HG03558 (cell line): ENCODE data around the gene ZBTB7C.

Experiments
- ATAC-seq: cut with Tn5 transposase; IDR thresholded peaks from one replicate; pipeline ENCODE4 v1.9.1; 2021; ENCODE audit warnings: moderate number of reproducible peaks; ENCODE audit not compliant: unreplicated experiment; ENCODE audit errors: extremely low read depth

Gene ZBTB7C

DNA sequence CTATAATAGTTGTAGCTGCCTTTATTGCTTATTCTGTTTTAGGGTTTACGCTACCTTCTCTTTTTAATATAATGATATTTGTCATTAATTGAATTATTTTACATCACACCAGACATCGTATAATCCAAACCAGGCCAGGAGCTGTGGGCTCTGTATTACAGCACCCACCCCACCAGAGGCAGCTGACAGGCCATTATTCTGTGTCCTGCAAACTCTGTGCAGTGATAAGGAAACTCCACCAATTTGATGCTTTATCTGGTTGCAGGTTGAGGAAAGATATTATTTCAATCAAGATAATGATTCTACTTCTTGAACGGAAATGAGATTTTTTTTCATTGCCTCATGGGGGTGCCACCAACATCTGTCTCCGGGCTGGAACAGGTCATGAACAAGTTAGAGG is 227.3 kb downstream of the ZBTB7C start:
- ATAC-seq, result no peak

DNA sequence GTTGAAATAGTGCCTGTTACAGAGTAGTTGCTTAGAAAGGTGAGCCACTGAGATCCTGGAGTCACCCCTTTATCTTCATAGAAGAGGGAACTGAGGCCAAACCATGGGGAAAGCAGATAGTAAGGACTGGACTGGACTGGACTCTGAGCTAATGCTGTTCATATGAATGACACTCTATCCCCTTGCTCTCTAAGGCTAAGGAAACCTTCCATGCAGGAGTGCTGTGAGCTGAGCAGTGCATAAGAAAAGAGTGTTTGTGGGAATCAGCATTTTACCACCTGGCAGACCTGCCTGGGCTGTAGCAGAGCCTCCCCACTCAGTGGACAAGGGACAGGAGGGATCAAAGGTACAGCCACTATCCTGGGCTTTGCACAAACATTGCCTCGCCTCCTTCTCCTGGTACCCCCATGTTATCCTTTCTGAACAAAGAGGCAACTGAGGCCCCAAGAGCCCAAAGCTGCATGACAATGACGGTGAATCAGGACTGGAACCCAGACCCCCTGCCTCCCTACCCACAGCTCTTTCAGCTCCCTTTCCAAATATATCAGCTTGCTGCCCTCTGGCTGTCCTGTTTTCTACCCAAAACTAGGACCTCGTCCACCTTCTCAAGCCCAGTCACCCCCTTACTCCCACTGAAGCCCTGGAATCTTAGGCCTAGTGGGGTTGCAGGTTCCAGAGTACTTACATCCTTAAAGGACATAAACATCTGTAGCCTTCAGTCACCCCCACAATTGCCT is 227.9 kb downstream of the ZBTB7C start:
- no peak for ATAC-seq

DNA sequence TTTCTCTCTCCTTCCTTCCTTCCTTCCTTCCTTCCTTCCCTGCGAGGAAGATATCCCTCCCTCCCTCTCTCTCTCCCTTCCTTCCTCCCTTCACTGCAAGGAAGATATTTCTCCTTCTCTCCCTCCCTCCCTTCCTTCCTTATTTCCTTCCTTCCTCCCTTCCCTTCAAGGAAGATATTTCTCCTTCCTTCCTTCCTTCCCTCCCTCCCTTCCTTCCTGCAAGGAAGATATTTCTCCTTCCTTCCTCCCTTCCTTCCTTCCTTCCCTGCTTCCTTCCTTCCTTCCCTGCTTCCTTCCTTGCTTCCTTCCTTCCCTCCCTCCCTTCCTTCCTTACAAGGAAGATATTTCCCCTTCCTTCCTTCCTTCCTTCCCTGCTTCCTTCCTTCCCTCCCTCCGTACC is 229.5 kb downstream of the ZBTB7C start:
- no peak for ATAC-seq

DNA sequence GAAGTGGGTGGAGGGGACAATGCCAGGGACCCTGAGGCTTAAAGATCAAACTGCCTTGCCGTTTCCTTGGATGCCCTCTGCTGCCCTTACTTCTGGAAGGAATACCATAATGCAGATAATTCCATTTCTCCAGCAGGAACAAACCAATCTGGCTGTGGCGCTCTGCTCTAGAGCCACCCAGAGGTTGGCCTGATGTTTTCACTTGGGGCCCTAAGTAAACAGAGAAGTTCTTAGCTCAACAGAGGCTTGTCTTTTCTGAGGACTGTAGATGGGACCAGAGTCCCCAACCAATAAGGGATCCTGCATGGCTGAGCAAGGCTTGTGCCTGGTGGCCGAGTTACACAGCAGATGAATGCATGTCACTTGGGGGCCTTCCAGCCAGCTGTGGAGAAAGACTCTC is 230.2 kb downstream of the ZBTB7C start:
- no peak for ATAC-seq

DNA sequence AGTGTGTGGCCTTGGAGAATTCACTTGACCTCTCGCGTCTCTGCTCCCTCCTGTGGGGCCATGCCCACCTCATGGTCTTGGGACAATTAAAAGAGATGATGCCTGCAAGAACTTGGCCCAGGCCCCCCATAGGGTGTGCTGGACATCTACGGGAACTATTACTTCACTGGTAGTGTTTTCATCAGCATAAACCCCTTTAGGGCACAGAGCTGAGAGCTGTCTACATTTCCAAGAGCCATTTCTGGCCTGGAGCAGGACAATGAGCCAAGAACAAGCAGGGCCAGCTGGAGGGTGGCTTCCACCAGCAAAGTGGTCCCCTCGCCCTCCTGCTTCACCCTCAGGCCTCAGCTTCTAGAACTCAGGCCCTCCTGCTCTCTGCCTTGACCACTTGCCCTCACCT is 232.3 kb downstream of the ZBTB7C start:
- no peak for ATAC-seq

DNA sequence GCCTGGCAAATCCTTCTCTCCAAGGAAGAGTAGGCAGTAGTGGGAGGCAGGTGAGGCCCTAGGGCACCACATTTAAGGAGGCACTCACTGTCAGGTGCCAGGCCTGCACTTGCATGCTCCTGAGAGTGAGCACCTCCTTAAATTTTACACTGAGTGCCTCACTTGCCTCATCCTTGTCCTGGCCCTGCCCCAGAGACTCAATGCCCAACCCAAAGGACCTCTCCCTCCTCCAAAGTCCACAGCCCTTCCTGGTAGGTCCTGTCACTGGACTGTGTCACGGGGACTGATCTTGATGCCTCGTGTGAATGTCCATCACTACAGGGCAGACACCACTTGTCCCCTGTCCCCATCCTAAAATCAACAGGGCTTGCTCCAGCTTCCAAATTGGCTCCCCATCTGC is 235.6 kb downstream of the ZBTB7C start:
- ATAC-seq, result no peak

DNA sequence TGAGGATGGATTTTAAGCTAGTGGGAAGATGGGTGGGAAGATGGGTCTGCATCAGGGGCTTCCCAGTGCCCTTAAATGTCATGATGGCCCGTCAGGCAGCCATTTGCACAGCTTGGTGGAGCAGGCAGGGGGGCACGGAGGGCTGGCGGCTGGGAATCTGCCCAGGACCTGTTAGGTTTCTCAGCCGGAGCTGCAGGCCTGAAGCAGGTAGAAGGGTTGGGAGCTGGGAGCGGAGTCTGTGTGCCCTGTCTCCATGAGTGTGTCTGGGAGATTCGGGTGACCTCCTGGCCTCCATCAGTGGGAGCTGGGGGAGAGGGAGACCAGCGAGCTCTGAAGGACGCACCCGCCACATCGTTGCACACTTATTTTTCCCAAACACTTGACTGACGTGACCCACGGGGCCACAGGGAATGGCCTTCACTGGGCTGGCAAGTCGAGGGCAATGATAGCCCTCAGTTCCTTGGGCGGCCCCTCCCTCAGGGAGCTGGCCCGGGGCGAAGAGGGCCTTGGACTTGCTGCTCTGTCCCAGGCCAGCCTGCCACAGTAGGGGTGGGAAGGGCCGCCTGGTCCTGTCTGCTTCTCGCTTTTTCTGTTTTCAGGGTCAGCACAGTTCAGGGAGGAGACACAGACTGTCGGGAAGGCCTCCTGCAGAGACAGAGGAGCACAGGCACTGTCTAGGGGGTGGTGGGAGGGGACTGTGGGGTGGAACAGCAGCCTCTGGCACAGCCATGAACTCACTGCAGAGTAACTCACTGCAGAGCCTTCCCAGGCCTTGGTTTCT is 236.8 kb downstream of the ZBTB7C start:
- ATAC-seq, result no peak

DNA sequence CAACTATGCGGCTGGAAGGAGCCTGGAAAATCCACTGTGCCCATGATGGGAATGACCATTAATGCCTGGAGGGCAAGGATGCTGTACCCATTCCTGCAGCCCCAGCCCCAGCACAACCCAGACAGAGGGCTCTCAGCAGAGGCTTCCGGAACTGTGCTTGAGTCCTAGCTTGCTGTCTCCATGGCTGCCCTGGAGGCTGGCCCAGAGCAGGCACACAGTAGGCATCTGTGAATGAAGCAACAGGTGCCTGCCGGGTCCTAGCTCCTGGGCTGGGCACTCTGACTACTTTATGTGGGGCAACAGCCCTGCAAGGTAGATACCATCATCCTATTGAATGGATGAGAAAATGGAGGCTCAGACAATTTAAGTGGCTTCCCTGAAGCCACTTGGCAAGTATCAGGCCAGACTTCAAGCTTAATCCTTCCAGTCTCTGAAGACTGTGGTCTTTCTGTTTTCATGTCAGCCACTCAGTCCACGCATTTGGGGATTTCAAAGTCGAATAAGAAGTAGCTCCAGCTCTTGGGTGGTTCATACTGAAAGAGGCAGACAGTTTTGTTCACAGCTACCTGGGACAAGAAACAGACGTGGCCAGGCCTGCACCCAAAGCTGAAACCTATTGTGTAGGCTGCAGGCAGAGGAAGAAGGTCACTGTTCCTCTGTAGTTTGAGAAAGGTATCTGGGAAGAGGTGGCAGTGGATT is 237.5 kb downstream of the ZBTB7C start:
- ATAC-seq, result no peak

DNA sequence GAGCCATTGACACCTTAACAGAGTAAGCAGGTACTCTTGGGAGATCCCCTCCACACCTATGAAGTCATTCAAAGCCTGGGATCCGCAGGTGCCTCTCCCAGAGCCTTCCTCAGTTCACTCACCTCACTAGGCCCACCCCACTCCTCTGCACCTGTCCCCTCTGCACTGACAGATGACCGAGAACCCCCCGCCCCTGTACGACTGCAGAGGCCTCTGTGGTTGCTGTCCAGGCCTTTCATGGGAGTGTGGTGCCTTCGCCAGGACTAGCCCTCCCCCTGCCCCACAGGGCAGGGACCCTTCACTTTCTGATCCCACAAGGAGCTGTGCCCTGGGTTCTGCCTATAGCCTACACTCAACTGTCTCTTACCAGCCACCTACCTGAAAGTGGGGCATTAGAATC is 238.5 kb downstream of the ZBTB7C start:
- ATAC-seq, result no peak

DNA sequence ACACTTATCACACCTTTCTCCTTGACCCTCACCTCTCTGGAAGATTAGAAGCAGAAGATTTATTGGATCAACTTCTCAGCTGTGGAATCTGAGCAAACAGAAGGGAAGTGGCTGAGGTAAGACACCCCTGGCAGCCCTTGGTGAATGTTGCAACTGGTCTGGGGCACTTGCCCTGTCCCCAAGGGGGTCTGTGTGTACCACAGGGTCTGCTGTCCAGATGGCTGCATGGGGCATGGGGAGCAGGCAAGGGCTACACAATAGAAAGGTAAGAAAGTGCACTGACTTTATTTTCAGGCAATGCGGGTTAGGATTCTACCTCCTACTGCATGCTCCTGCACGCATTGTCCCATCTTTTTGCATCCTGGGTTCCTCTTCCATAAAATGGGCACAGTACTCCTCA is 240.3 kb downstream of the ZBTB7C start:
- no peak for ATAC-seq

DNA sequence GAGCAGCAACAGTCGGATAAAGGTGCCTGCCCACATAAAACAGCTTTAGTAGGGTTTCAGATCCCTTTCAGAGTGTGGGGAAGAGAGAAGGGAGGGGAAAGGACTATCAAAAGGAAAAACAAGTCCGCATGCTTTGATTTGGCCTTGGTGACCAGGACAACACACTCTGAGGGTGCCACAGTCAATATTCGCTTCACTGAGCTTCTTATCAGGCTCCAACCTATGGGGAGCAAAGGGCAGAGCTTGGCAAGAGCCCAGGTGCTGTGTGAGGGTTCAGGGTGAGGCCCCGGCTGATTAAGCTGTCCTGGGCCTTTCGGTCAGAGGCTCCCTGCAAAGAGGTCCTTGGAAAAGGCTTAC is 241.3 kb downstream of the ZBTB7C start:
- ATAC-seq, result no peak

DNA sequence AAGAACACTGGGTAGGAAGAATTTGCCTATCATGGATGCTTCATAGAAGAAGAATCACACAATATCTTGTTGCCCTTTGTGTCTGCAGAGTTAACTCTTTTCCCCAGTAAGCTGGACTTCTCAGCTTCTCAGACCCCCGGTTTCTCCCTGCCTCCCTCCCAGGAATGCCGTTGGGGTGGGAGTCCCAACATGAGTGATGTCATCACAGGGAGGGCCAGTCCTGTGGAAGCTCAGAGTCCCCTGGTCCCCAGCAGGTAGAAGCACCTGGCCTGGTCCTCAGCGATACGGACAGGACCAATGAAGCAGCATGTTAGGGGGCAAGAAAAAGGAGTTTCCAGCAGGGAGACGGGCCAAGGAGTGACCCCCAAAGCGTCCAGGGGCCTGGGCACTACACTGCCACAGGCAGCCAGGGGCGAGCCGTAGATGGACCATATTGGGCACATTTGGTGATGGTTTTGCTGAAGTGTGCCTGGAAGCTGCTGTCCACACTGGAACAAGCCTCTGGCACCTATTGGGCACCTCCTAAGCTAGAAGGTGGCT is 242.8 kb downstream of the ZBTB7C start:
- ATAC-seq, result no peak

DNA sequence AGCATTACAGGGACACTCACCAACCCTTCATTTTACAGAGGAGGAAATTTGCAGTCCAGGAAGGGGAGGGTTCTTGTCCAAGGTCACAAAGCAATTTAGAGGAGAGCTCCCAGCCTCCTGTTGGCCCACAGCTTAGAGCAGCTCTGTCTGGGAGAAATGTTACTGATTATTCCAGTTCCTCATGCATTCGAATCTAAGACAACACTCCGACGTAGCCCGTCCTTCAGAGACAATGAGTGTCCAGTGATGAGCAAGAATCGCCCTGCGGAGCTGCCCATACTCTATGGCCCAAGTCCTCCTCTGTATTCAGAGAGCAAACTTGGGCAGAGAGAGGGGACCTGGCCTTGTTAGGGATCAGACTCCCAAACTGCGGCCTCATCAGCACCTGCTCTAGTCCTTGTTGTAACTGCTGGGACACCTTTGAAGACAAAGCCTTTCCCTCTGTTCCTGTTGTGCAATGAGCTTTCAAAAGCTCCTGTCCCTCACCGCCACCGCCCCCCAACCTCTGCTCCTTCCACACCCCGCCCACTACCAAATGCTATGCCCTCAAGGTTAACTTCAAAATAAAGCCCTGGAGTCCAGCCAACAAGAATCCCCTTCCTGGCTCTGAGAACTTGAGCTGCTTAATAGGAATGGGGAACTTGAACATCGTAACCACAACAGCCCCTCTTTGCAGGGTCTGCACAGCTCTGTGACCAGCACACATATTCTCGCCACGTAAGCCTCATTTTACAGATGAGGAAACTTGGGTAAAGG is 243.9 kb downstream of the ZBTB7C start:
- ATAC-seq, result no peak

DNA sequence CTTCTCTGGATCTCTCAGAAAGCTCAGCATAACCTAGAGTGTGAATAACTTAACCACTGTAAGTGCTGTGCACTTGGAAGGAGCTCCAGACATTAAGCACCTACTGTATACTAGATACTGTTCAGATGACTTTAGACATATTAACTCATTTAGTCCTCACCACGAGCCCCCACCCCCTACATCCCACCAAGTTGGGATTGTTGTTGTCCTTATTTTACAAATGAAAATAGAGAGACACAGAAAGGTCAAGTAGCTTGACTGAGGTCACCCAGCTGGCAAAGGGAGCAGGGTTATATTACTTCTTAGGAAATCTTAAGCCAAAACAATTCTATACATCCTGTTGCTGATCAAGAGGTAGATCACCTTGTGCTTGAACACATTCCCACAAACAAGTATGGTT is 244.5 kb downstream of the ZBTB7C start:
- no peak for ATAC-seq

DNA sequence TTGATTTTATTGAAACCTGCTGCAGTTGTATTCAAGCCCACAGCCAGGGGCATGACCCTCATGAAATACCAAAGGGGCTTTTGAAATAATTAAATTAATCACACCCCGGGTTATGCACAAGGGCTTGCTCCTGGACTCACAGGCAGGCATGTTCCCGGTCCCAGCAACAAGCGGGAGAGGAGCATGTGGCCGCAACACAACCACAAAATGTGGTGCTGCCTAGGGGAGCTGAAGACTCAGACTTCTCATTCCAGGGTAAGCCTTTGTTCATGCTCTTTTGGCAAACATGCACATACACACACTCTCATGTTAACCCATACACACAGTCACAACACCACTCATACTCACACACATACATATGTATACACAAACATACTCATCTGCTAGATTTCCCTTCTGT is 245.1 kb downstream of the ZBTB7C start:
- ATAC-seq, result no peak

DNA sequence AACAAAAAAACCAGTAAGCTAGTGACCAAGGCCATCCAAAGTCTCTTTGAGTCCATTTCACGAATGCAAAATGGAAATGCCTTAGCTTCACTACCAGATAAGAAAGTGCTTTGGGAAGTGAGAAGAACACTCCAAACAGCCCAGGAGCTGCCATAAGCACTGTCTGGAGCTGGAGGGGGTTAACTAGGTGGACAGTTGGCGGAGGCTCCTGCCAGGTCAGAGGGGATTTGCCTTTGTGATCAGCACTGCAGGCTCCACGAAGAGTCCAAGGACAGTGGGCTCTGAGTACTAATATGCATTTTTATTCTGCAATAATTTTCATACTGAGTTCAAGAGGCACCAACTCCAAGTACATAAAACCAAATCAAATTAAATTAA is 245.5 kb downstream of the ZBTB7C start:
- ATAC-seq, result no peak

DNA sequence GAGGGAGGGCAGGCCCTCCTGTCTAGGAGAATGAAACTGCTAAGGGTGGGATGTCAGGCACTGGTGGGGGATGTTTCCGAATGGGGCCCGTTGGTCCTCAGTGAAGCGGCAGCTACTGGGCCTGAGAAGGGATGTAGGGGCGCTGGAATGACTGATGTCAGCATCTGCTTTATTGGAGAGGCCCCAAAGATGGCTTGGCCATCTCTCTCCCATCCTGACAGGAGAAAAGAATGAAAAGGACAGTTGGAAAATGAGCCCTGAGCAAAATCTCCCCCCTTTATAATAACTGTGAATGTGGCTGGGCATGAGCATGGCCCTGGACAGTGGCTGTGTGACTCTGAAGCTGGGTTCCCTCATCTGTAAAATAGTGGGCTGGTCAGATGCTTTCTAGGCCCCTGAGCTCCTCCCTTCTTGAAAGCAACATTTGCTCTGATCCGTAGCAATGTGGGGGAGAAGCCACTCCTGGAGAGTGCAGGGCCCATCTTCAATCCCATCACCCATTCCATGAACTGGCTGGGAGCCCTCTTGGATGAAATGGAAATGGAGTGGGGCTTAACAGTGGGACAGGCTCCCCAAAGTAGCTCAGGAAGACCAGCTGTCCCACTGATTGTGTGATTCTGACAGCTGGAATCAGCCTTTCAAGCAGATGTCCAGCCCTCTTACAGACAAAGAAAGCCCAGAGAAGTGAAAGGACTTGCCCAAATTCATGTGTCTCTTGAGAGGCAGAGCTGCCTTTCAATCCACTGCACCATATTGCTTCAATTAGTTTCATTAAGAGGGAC is 246.0 kb downstream of the ZBTB7C start:
- ATAC-seq, result no peak

DNA sequence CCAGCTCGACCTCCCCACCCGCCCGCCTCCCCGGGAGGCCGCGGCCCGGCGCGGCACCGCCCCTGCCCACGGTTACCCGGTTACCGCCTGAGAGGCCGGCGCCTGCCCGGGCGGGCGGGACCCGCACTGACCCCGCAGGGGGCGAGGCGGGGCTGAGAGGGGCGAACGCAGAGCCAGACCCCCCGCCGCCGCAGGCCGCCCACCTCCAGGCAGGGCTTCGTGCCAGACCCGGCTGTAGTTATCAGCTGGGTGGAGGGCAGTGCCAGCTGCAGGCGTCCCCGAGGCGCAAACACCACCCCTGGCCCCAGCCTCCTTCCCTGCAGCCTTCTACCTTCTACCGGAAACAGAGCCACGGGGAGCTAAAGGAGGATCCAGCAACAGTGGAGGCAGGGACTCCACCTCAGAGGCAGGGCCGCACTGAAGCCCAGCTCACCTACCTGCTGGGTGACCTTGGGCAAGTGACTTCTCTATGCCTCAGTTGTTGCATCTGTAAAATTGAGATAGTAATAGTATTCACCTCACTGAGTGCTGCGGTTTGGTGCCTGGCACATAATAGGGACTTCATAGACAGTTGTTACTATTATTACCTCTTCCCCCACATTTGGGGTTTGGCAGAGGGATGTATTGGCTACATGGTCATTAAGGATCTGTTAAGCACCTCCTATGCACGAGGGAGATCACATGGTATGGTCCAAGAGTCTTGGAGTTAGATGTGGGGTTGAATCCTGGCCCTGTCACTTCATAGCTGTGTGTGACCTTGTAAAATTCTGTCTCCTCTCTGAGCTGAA is 247.1 kb downstream of the ZBTB7C start:
- no peak for ATAC-seq
